ENCODE measurements around the gene HNRNPF.
"Not testable (repeated sequence)": the region's sequence is repeated elsewhere in the genome, so short reads cannot be mapped to it uniquely, and the experiment has no call there.

- TF ChIP-seq, protein P1, sequence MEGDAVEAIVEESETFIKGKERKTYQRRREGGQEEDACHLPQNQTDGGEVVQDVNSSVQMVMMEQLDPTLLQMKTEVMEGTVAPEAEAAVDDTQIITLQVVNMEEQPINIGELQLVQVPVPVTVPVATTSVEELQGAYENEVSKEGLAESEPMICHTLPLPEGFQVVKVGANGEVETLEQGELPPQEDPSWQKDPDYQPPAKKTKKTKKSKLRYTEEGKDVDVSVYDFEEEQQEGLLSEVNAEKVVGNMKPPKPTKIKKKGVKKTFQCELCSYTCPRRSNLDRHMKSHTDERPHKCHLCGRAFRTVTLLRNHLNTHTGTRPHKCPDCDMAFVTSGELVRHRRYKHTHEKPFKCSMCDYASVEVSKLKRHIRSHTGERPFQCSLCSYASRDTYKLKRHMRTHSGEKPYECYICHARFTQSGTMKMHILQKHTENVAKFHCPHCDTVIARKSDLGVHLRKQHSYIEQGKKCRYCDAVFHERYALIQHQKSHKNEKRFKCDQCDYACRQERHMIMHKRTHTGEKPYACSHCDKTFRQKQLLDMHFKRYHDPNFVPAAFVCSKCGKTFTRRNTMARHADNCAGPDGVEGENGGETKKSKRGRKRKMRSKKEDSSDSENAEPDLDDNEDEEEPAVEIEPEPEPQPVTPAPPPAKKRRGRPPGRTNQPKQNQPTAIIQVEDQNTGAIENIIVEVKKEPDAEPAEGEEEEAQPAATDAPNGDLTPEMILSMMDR (IDR thresholded peaks at IDR 0.05; ENCODE audit: low read depth, low read length) = not testable (repeated sequence)
- TF ChIP-seq MAX (IDR thresholded peaks at IDR 0.05; ENCODE audit: low read depth, low read length); POLR2A (IDR thresholded peaks at IDR 0.05; ENCODE audit: extremely low read depth, insufficient read length): not testable (repeated sequence)
Observed at GRCh38 chr10:43393186-43393585, 15.8 kb downstream of the HNRNPF start.
